H9 (cell line): ENCODE data around the gene ACYP2. TPM values are rescaled to one million over a fixed set of nuclear protein-coding genes. Genes with fewer than 3 reads are reported as not detected.

Experiments
- DNase-seq: peaks from one replicate; pipeline ENCODE4 v3.0.0-alpha.2; 2017
- H2AFZ ChIP-seq: one replicate; pipeline ENCODE4 v1.6.1; 2013; ENCODE audit warnings: mild to moderate bottlenecking, low read length, control low read depth, moderate library complexity
- H2AK5ac ChIP-seq: 2 replicates; pipeline ENCODE4 v1.6.1; 2013; ENCODE audit warnings: low read length, control low read depth, mixed read lengths; ENCODE audit not compliant: insufficient read length
- H2BK120ac ChIP-seq: one replicate; pipeline ENCODE4 v1.6.1; 2013; ENCODE audit warnings: low read depth, mild to moderate bottlenecking, low read length, control low read depth, inconsistent platforms; ENCODE audit not compliant: poor library complexity, severe bottlenecking
- H2BK12ac ChIP-seq: 2 replicates; pipeline ENCODE4 v1.6.1; 2013; ENCODE audit warnings: low read length, control low read depth, mixed read lengths, low read depth; ENCODE audit not compliant: insufficient read length
- H2BK15ac ChIP-seq: 2 replicates; pipeline ENCODE4 v1.6.1; 2013; ENCODE audit warnings: low read depth, low read length, control low read depth
- H2BK20ac ChIP-seq: one replicate; pipeline ENCODE4 v1.6.1; 2013; ENCODE audit warnings: low read depth, mild to moderate bottlenecking, low read length, control low read depth, inconsistent platforms; ENCODE audit not compliant: poor library complexity, severe bottlenecking
- H2BK5ac ChIP-seq: 2 replicates; pipeline ENCODE4 v1.6.1; 2013; ENCODE audit warnings: low read length, control low read depth, mixed read lengths; ENCODE audit not compliant: insufficient read length
- H3K14ac ChIP-seq: 2 replicates; pipeline ENCODE4 v1.6.1; 2013; ENCODE audit warnings: low read length, control low read depth; ENCODE audit not compliant: insufficient read depth
- H3K18ac ChIP-seq: 2 replicates; pipeline ENCODE4 v1.6.1; 2013; ENCODE audit warnings: low read depth, mild to moderate bottlenecking, mixed read lengths, low read length, control low read depth; ENCODE audit not compliant: insufficient read length
- H3K23ac ChIP-seq: 2 replicates; pipeline ENCODE4 v1.6.1; 2013; ENCODE audit warnings: low read length, control low read depth, mixed read lengths, low read depth; ENCODE audit not compliant: insufficient read length
- H3K23me2 ChIP-seq: 2 replicates; pipeline ENCODE4 v1.6.1; 2013; ENCODE audit warnings: low read depth, mild to moderate bottlenecking, mixed read lengths, low read length, control low read depth; ENCODE audit not compliant: insufficient read length, poor library complexity, severe bottlenecking
- H3K27ac ChIP-seq: 2 replicates; pipeline ENCODE4 v1.5.1; 2013; ENCODE audit warnings: low read length, control low read depth, mixed read lengths, low read depth; ENCODE audit not compliant: insufficient read length
- H3K27me3 ChIP-seq: 2 replicates; pipeline ENCODE4 v1.6.1; 2013; ENCODE audit warnings: low read length, control low read depth, inconsistent platforms; ENCODE audit not compliant: insufficient read depth
- H3K4ac ChIP-seq: 2 replicates; pipeline ENCODE4 v1.6.1; 2013; ENCODE audit warnings: low read depth, mild to moderate bottlenecking, control low read depth, inconsistent platforms, low read length, moderate library complexity
- H3K4me1 ChIP-seq: 2 replicates; pipeline ENCODE4 v1.6.1; 2013; ENCODE audit warnings: low read length, control low read depth, inconsistent platforms; ENCODE audit not compliant: insufficient read depth
- H3K4me2 ChIP-seq: 2 replicates; pipeline ENCODE4 v1.6.1; 2013; ENCODE audit warnings: low read length, control low read depth, mixed read lengths; ENCODE audit not compliant: insufficient read length, insufficient read depth
- H3K56ac ChIP-seq: 2 replicates; pipeline ENCODE4 v1.6.1; 2013; ENCODE audit warnings: low read depth, mild to moderate bottlenecking, mixed read lengths, low read length, control low read depth; ENCODE audit not compliant: insufficient read length
- H3K79me1 ChIP-seq: 2 replicates; pipeline ENCODE4 v1.6.1; 2013; ENCODE audit warnings: low read depth, mild to moderate bottlenecking, moderate library complexity, low read length, control low read depth, inconsistent platforms; ENCODE audit not compliant: insufficient read depth, poor library complexity, severe bottlenecking
- H3K79me2 ChIP-seq: 2 replicates; pipeline ENCODE4 v1.6.1; 2013; ENCODE audit warnings: low read length, control low read depth, inconsistent platforms; ENCODE audit not compliant: insufficient read depth
- H3K9ac ChIP-seq: 2 replicates; pipeline ENCODE4 v1.6.1; 2013; ENCODE audit warnings: low read length, control low read depth, mixed read lengths; ENCODE audit not compliant: insufficient read length; ENCODE audit errors: extremely low read depth
- H3K9me3 ChIP-seq: one replicate; pipeline ENCODE4 v1.6.1; 2013; ENCODE audit warnings: low read depth, low read length, inconsistent platforms; ENCODE audit not compliant: control insufficient read depth
- H3T11ph ChIP-seq: one replicate; pipeline ENCODE4 v1.6.1; 2013; ENCODE audit warnings: mild to moderate bottlenecking, low read length, control low read depth, inconsistent platforms
- H4K20me1 ChIP-seq: one replicate; pipeline ENCODE4 v1.6.1; 2013; ENCODE audit not compliant: control insufficient read depth, insufficient read length, insufficient read depth
- H4K5ac ChIP-seq: 2 replicates; pipeline ENCODE4 v1.6.1; 2013; ENCODE audit warnings: low read depth, mild to moderate bottlenecking, mixed read lengths, low read length, control low read depth; ENCODE audit not compliant: insufficient read length
- H4K8ac ChIP-seq: replicated peaks from 2 replicates; pipeline ENCODE4 v1.6.1; 2013; ENCODE audit warnings: low read length, control low read depth, mixed read lengths, low read depth; ENCODE audit not compliant: insufficient read length
- H4K91ac ChIP-seq: 2 replicates; pipeline ENCODE4 v1.6.1; 2013; ENCODE audit warnings: low read depth, mild to moderate bottlenecking, moderate library complexity, mixed read lengths, low read length, control low read depth; ENCODE audit not compliant: insufficient read length
- H3K27ac Mint-ChIP-seq, 3 experiments: 2 replicates in 2 of 3; 3 replicates in 1 of 3; pipeline ENCODE4 v1.8.0; 2020 to 2021; ENCODE audit warnings: mixed read lengths in 3 of 3, mild to moderate bottlenecking in 1 of 3, moderate library complexity in 1 of 3
- H3K27me3 Mint-ChIP-seq: 2 replicates; pipeline ENCODE4 v1.8.0; 2021; ENCODE audit warnings: low read depth, mild to moderate bottlenecking, moderate library complexity, mixed read lengths
- H3K36me3 Mint-ChIP-seq, 3 experiments: 2 replicates in 2 of 3; 3 replicates in 1 of 3; pipeline ENCODE4 v1.8.0; 2020 to 2021; ENCODE audit warnings: low read depth in 3 of 3, mixed read lengths in 3 of 3; ENCODE audit not compliant: insufficient read depth in 1 of 3
- H3K4me1 Mint-ChIP-seq, 2 experiments: 2 replicates each; pipeline ENCODE4 v1.8.0; 2020; ENCODE audit warnings: mixed read lengths in 2 of 2
- H3K4me3 Mint-ChIP-seq, 2 experiments: 2 replicates in 1 of 2; 3 replicates in 1 of 2; pipeline ENCODE4 v1.8.0; 2020 to 2021; ENCODE audit warnings: mild to moderate bottlenecking in 2 of 2, mixed read lengths in 2 of 2, moderate library complexity in 1 of 2
- H3K9me3 Mint-ChIP-seq, 2 experiments: 2 replicates in 1 of 2; 3 replicates in 1 of 2; pipeline ENCODE4 v1.8.0; 2020; ENCODE audit warnings: mild to moderate bottlenecking in 2 of 2, mixed read lengths in 2 of 2, moderate library complexity in 1 of 2
- CTCF ChIP-seq: fragments of 200-600 bp; sonication (generic); conservative IDR thresholded peaks from 3 replicates; pipeline ENCODE4 v1.8.0; 2021; ENCODE audit warnings: antibody characterized with exemption, mild to moderate bottlenecking
- WGBS: extraction: QIAGEN DNeasy Blood & Tissue Kit; methylation state at CpG from one replicate; pipeline ENCODE4 v1.1.7; 2013; ENCODE audit warnings: missing lambda C conversion rate, low lambda C conversion rate, mixed read lengths; ENCODE audit not compliant: insufficient read length; ENCODE audit errors: extremely low coverage; 5-methylcytosine and 5-hydroxymethylcytosine counted together
- total RNA-seq: library from RNA; stranded (reverse); gene quantifications from 2 replicates; pipeline ENCODE4 v1.2.1, GENCODE V29; 2021

Gene ACYP2
- total RNA-seq, 1 experiment from 2014 or later, result 3.2 TPM

GRCh38 chr2:54090521-54091117 lies 24.8 kb upstream of the ACYP2 start:
- no peak overlapping the region for H3K27ac Mint-ChIP-seq
- no peak overlapping the region for H3T11ph ChIP-seq
- no peaks in the 10 kb centered on the region; the same call in 1 of the 2 replicates for H3K27me3 Mint-ChIP-seq
- no peak overlapping the region for H3K4me2 ChIP-seq
- H3K79me1 ChIP-seq, result no peaks in the 10 kb centered on the region
- no peaks in the 10 kb centered on the region for H3K9me3 ChIP-seq
- peaks cover 2 to 13% (median 3%) of the 10 kb centered on the region in 3 experiments; a peak in 5 of 7 replicates for H3K36me3 Mint-ChIP-seq
- WGBS, result no CpG with 5 or more reads among the region's 8 CpGs
- peaks cover 14 to 24% of the 10 kb centered on the region in 2 experiments for H3K4me1 Mint-ChIP-seq
- no peak overlapping the region for H4K91ac ChIP-seq
- H3K79me2 ChIP-seq, result no peaks in the 10 kb centered on the region
- H2BK15ac ChIP-seq, result no peak overlapping the region
- no peak overlapping the region for H4K5ac ChIP-seq
- no peak overlapping the region for H2BK20ac ChIP-seq
- H2AFZ ChIP-seq, result no peak overlapping the region
- no peak overlapping the region for H4K8ac ChIP-seq
- no peak overlapping the region for H2BK5ac ChIP-seq
- no peaks in the 10 kb centered on the region for H3K27me3 ChIP-seq
- H3K14ac ChIP-seq, result no peak overlapping the region
- no peak overlapping the region for H3K4me3 Mint-ChIP-seq
- TF ChIP-seq CTCF, result no peak
- no peak overlapping the region for H3K23ac ChIP-seq
- H3K9me3 Mint-ChIP-seq, result peaks cover 3 to 7% of the 10 kb centered on the region in 2 experiments; a peak in 4 of 5 replicates
- no peaks in the 10 kb centered on the region for H3K23me2 ChIP-seq
- H3K9ac ChIP-seq, result no peak overlapping the region
- no peak overlapping the region for H2AK5ac ChIP-seq
- DNase-seq, result no peak
- H3K4ac ChIP-seq, result no peak overlapping the region
- H3K27ac ChIP-seq, result no peak overlapping the region
- H4K20me1 ChIP-seq, result no peaks in the 10 kb centered on the region
- no peak overlapping the region for H3K18ac ChIP-seq
- H3K56ac ChIP-seq, result no peak overlapping the region
- H3K4me1 ChIP-seq, result peaks cover 2% of the 10 kb centered on the region; the same call in 1 of the 2 replicates
- H2BK12ac ChIP-seq, result no peak overlapping the region
- H2BK120ac ChIP-seq, result no peak overlapping the region
